ENCODE results near the gene DACT1.

DNA sequence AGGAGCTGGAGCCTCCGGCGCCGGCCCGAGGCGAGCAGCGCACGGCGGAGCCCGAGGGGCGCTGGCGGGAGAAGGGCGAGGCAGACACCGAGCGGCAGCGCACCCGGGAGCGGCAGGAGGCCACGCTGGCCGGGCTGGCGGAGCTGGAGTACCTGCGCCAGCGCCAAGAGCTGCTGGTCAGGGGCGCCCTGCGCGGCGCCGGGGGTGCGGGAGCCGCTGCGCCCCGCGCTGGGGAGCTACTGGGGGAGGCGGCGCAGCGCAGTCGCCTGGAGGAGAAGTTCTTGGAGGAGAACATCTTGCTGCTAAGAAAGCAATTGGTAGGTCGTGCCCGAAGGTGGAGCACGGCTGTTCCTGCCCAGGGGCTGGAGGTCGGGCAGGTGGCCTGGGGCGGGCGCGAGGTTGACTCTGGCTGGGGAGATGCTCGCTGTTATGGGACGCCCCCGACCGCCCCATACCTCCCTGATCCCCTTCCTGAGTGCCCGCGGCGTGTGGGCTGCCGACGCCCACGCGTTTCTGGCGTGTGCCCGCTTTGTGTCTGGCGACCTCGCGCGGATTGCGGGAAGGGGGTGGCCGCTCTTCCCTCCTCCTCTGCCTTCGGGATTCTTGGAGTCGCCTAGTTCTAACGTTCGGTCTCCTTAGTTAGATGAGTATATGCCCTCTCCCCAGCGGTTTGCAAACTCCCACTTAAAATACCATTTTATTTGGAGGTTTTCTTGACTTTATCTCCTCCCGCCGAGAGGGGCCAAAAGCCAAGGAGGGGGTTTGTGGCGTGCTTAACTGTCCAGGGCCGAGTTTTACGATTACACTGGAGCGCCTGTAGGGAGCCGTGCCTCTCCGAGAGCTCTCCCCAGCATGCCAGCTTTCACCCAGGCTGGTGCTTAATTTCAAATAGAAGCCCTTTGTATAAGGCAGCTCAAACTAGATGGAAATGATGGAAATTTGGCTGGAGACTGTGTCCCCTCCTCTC lies 752 bp downstream of the DACT1 start:
- TF ChIP-seq POLR2A (IDR thresholded peaks at IDR 0.05; ENCODE audit: low read depth), result no peak
- TF ChIP-seq CTCF (IDR thresholded peaks at IDR 0.05), result no peak
- no peak for TF ChIP-seq POLR2AphosphoS5 (IDR thresholded peaks at IDR 0.05)
- no peak for TF ChIP-seq EP300 (IDR thresholded peaks at IDR 0.05)

Measured in esophagus muscularis mucosa (tissue), 4 donors.